HG02885 (cell line): Measurements from ENCODE around the gene VIPR2.
"Not testable (repeated sequence)": the region's sequence is repeated elsewhere in the genome, so short reads cannot be mapped to it uniquely, and the experiment has no call there.

ENCODE experiments used
- ATAC-seq: cut with Tn5 transposase; IDR thresholded peaks from one replicate; pipeline ENCODE4 v1.9.1; 2021; ENCODE audit warnings: mild to moderate bottlenecking; ENCODE audit not compliant: unreplicated experiment, poor library complexity

Gene VIPR2

GRCh38 chr7:159144758-159145489 lies at the start of gene VIPR2:
TSS of gene VIPR2 (minus strand) at chr7:159144867. CDS start at chr7:159144771, 96 bp downstream.
- no peak for ATAC-seq

- no peak for ATAC-seq
Observed at GRCh38 chr7:159193543-159194090, 49.0 kb upstream of the VIPR2 start.

- ATAC-seq, result no peak
Observed at GRCh38 chr7:159192725-159193453, 48.2 kb upstream of the VIPR2 start.

- no peak for ATAC-seq
Observed at GRCh38 chr7:159192013-159192412, 47.3 kb upstream of the VIPR2 start.

- no peak for ATAC-seq
Observed at GRCh38 chr7:159191236-159191635, 46.6 kb upstream of the VIPR2 start.

- ATAC-seq, result no peak
Observed at GRCh38 chr7:159188011-159188410, 43.3 kb upstream of the VIPR2 start.

GRCh38 chr7:159179241-159179640 lies 34.6 kb upstream of the VIPR2 start:
- ATAC-seq, result no peak

- no peak for ATAC-seq
Observed at GRCh38 chr7:159177284-159177953, 32.8 kb upstream of the VIPR2 start.

- no peak for ATAC-seq
Observed at GRCh38 chr7:159175792-159176191, 31.1 kb upstream of the VIPR2 start.

GRCh38 chr7:159175100-159175499 lies 30.4 kb upstream of the VIPR2 start:
- ATAC-seq, result not testable (repeated sequence)

GRCh38 chr7:159172400-159172799 lies 27.7 kb upstream of the VIPR2 start:
- ATAC-seq, result no peak

- no peak for ATAC-seq
Observed at GRCh38 chr7:159169391-159169790, 24.7 kb upstream of the VIPR2 start.

GRCh38 chr7:159167139-159167538 lies 22.5 kb upstream of the VIPR2 start:
- ATAC-seq, result no peak

- no peak for ATAC-seq
Observed at GRCh38 chr7:159166530-159166929, 21.9 kb upstream of the VIPR2 start.

- no peak for ATAC-seq
Observed at GRCh38 chr7:159165352-159165751, 20.7 kb upstream of the VIPR2 start.

GRCh38 chr7:159163703-159164301 lies 19.1 kb upstream of the VIPR2 start:
- ATAC-seq, result not testable (repeated sequence)

GRCh38 chr7:159162050-159162626 lies 17.5 kb upstream of the VIPR2 start:
- not testable (repeated sequence) for ATAC-seq

GRCh38 chr7:159160450-159160849 lies 15.8 kb upstream of the VIPR2 start:
- ATAC-seq, result no peak

GRCh38 chr7:159159731-159160130 lies 15.1 kb upstream of the VIPR2 start:
- no peak for ATAC-seq

GRCh38 chr7:159158888-159159405 lies 14.3 kb upstream of the VIPR2 start:
- ATAC-seq, result no peak
